Smooth muscle cell (in vitro differentiated cells): ENCODE results near the gene MFSD2A. TPM values are rescaled to one million over a fixed set of nuclear protein-coding genes. Genes with fewer than 3 reads are reported as not detected.

Source experiments
- DNase-seq: peaks from one replicate; lab custom pipeline; 2025; ENCODE audit not compliant: unreplicated experiment; lab: John Stamatoyannopoulos, UW
- H2AFZ ChIP-seq: fragments of 200-600 bp; sonication (generic); 2 replicates; pipeline ENCODE4 v1.6.0; 2016; ENCODE audit warnings: antibody characterized with exemption, low read depth, mild to moderate bottlenecking
- H3F3A ChIP-seq: fragments of 200-600 bp; sonication (generic); 2 replicates; pipeline ENCODE4 v1.6.0; 2017; ENCODE audit warnings: antibody characterized with exemption, low read depth
- H3K27ac ChIP-seq: fragments of 200-600 bp; sonication (generic); 2 replicates; pipeline ENCODE4 v1.5.1; 2016; ENCODE audit warnings: low read depth, mild to moderate bottlenecking
- H3K27me3 ChIP-seq: fragments of 200-600 bp; sonication (generic); 2 replicates; pipeline ENCODE4 v1.6.1; 2016; ENCODE audit warnings: low read depth, mild to moderate bottlenecking
- H3K36me3 ChIP-seq: fragments of 200-600 bp; sonication (generic); 2 replicates; pipeline ENCODE4 v1.5.1; 2016; ENCODE audit warnings: low read depth
- H3K4me1 ChIP-seq: fragments of 200-600 bp; sonication (generic); 2 replicates; pipeline ENCODE4 v1.5.1; 2016; ENCODE audit warnings: low read depth
- H3K4me2 ChIP-seq: fragments of 200-600 bp; sonication (generic); 2 replicates; pipeline ENCODE4 v1.6.0; 2016; ENCODE audit warnings: mild to moderate bottlenecking
- H3K4me3 ChIP-seq: fragments of 200-600 bp; sonication (generic); 2 replicates; pipeline ENCODE4 v1.5.1; 2016; ENCODE audit warnings: mild to moderate bottlenecking
- H3K79me2 ChIP-seq: fragments of 200-600 bp; sonication (generic); 2 replicates; pipeline ENCODE4 v1.6.0; 2016; ENCODE audit warnings: low read depth, mild to moderate bottlenecking
- H3K9ac ChIP-seq: fragments of 200-600 bp; sonication (generic); 2 replicates; pipeline ENCODE4 v1.6.0; 2016; ENCODE audit warnings: low read depth
- H3K9me3 ChIP-seq: fragments of 200-600 bp; sonication (generic); replicated peaks from 2 replicates; pipeline ENCODE4 v1.5.1; 2016; ENCODE audit warnings: low read depth
- H4K20me1 ChIP-seq: fragments of 200-600 bp; sonication (generic); 2 replicates; pipeline ENCODE4 v1.6.0; 2016; ENCODE audit warnings: low read depth
- CTCF ChIP-seq: fragments of 200-600 bp; sonication (generic); IDR thresholded peaks from 2 replicates; pipeline ENCODE4 v1.5.1; 2017; ENCODE audit warnings: borderline replicate concordance, mild to moderate bottlenecking, antibody characterized with exemption; ENCODE audit not compliant: insufficient read depth, poor library complexity, severe bottlenecking
- WGBS: methylation state at CpG from one replicate; pipeline ENCODE4 v1.1.7; 2016; ENCODE audit warnings: low lambda C conversion rate; 5-methylcytosine and 5-hydroxymethylcytosine counted together
- polyA plus RNA-seq: library from polyadenylated mRNA; unstranded; fragments of >200 nt; fragmentation: Nextera tagmentation; extraction: Ambion mirVana; gene quantifications from 2 replicates; pipeline ENCODE4 v1.2.1, GENCODE V29; 2016
- total RNA-seq: library from RNA; depleted of rRNA; stranded (reverse); fragments of >200 nt; gene quantifications from 2 replicates; pipeline ENCODE4 v1.2.3, GENCODE V29; 2014

MFSD2A gene
- total and polyA plus RNA-seq, 2 experiments from 2014 or later, result 3.3 to 5.3 TPM

GRCh38 chr1:39977202-39977601, 22.3 kb downstream of the MFSD2A start:
- TF ChIP-seq CTCF, result no peak
- H2AFZ ChIP-seq, result peak overlapping the region; percentile 61
- H3K27me3 ChIP-seq, result no peaks in the 10 kb centered on the region
- H3K4me3 ChIP-seq, result no peak overlapping the region
- no peak overlapping the region for H3K9ac ChIP-seq
- H4K20me1 ChIP-seq, result no peaks in the 10 kb centered on the region
- WGBS, result 78% methylated on average over 1 of the region's 1 CpG
- H3K4me2 ChIP-seq, result peak overlapping the region; percentile 71
- no peaks in the 10 kb centered on the region for H3K9me3 ChIP-seq
- no peaks in the 10 kb centered on the region for H3K36me3 ChIP-seq
- no peaks in the 10 kb centered on the region for H3F3A ChIP-seq
- peak overlapping the region; percentile 72 for H3K27ac ChIP-seq
- H3K79me2 ChIP-seq, result no peaks in the 10 kb centered on the region
- H3K4me1 ChIP-seq, result peaks cover 21% of the 10 kb centered on the region
- DNase-seq, result no peak

GRCh38 chr1:39979654-39980053, 24.7 kb downstream of the MFSD2A start:
- no peak for DNase-seq
- 90% methylated on average over 4 of the region's 4 CpGs for WGBS
- H3F3A ChIP-seq, result no peaks in the 10 kb centered on the region
- H4K20me1 ChIP-seq, result no peaks in the 10 kb centered on the region
- H3K27ac ChIP-seq, result no peak overlapping the region
- H2AFZ ChIP-seq, result no peak overlapping the region
- no peaks in the 10 kb centered on the region for H3K36me3 ChIP-seq
- peaks cover 23% of the 10 kb centered on the region for H3K4me1 ChIP-seq
- H3K79me2 ChIP-seq, result no peaks in the 10 kb centered on the region
- H3K27me3 ChIP-seq, result no peaks in the 10 kb centered on the region
- no peak overlapping the region for H3K4me3 ChIP-seq
- TF ChIP-seq CTCF, result no peak
- H3K4me2 ChIP-seq, result no peak overlapping the region
- no peaks in the 10 kb centered on the region for H3K9me3 ChIP-seq
- H3K9ac ChIP-seq, result no peak overlapping the region

GRCh38 chr1:39980555-39981313, 25.8 kb downstream of the MFSD2A start:
- Histone ChIP-seq H3K27me3 (no peaks in the 10 kb centered on the region), H3K36me3 (no peaks in the 10 kb centered on the region), H3K9ac (no peak overlapping the region), H2AFZ (no peak overlapping the region), H3K4me2 (no peak overlapping the region), H3K9me3 (no peaks in the 10 kb centered on the region), H3K27ac (peak overlapping the region; percentile 31), H3K79me2 (no peaks in the 10 kb centered on the region), H3K4me3 (no peak overlapping the region), H3F3A (no peaks in the 10 kb centered on the region), H3K4me1 (peaks cover 23% of the 10 kb centered on the region), H4K20me1 (no peaks in the 10 kb centered on the region)
- no peak for TF ChIP-seq CTCF
- 78% methylated on average over 6 of the region's 6 CpGs for WGBS
- no peak for DNase-seq

GRCh38 chr1:39981385-39981784, 26.4 kb downstream of the MFSD2A start:
- TF ChIP-seq CTCF, result no peak
- H3K4me1 ChIP-seq, result peaks cover 23% of the 10 kb centered on the region
- no peak overlapping the region for H3K9ac ChIP-seq
- H3K4me3 ChIP-seq, result no peak overlapping the region
- H3K36me3 ChIP-seq, result no peaks in the 10 kb centered on the region
- no peaks in the 10 kb centered on the region for H3F3A ChIP-seq
- no peak overlapping the region for H2AFZ ChIP-seq
- H4K20me1 ChIP-seq, result no peaks in the 10 kb centered on the region
- 90% methylated on average over 9 of the region's 9 CpGs for WGBS
- H3K27ac ChIP-seq, result peak overlapping the region; percentile 37
- no peaks in the 10 kb centered on the region for H3K9me3 ChIP-seq
- no peak for DNase-seq
- no peaks in the 10 kb centered on the region for H3K27me3 ChIP-seq
- H3K4me2 ChIP-seq, result no peak overlapping the region
- no peaks in the 10 kb centered on the region for H3K79me2 ChIP-seq
